ENCODE measurements around the gene ANKRD28.

DNA sequence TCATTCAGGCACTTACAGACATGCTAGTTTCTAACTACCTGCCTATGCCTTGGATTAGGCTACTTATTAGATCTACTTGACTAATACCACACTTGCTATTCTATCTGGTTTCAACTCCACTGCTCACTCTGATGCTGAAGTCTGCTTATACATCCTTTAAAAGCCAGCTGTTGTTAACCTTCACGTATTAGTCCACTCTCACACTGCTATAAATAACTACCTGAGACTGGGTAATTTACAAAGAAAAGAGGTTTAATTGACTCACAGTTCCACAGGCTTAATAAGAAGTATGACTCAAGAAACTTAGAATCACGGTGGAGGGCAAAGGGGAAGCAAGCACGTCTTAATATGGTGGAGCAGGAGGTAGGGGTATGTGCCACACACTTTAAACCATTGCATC is 47.7 kb upstream of the ANKRD28 start:
- TF ChIP-seq CTCF (IDR thresholded peaks at IDR 0.05; ENCODE audit: low read length) (no peak), EZH2phosphoT487 (IDR thresholded peaks at IDR 0.05; ENCODE audit: low read length) (no peak)
